OCI-LY3 (cell line): ENCODE results near the gene KIF18A.
"Not testable (repeated sequence)": the region's sequence is repeated elsewhere in the genome, so short reads cannot be mapped to it uniquely, and the experiment has no call there.

Experiments
- H2AFZ ChIP-seq: fragments of 200-600, 300-600 bp; shearing (Covaris generic); 2 replicates; pipeline ENCODE4 v1.6.0; 2014; ENCODE audit warnings: antibody characterized with exemption, low read depth, low read length
- H3K27ac ChIP-seq: fragments of 200-600, 300-600 bp; sonication (generic); 2 replicates; pipeline ENCODE4 v1.5.1; 2014; ENCODE audit warnings: mild to moderate bottlenecking, low read length, moderate library complexity, mixed read lengths
- H3K27me3 ChIP-seq: fragments of 200-600, 300-600 bp; sonication (generic); 2 replicates; pipeline ENCODE4 v1.6.1; 2014; ENCODE audit warnings: low read depth, low read length, mixed read lengths
- H3K36me3 ChIP-seq: fragments of 200-600, 300-600 bp; sonication (generic); replicated peaks from 2 replicates; pipeline ENCODE3; 2014; ENCODE audit warnings: low read depth, low read length, mixed read lengths
- H3K4me1 ChIP-seq: fragments of 300-600, 200-600 bp; sonication (generic); 2 replicates; pipeline ENCODE4 v1.6.1; 2014; ENCODE audit warnings: low read length, mixed read lengths
- H3K4me2 ChIP-seq: fragments of 200-600, 300-600 bp; sonication (generic); 2 replicates; pipeline ENCODE4 v1.6.1; 2014; ENCODE audit warnings: low read length, mixed read lengths
- H3K4me3 ChIP-seq: fragments of 300-600, 200-600 bp; sonication (generic); 2 replicates; pipeline ENCODE4 v1.5.1; 2014; ENCODE audit warnings: antibody characterized with exemption, mild to moderate bottlenecking, low read length, moderate library complexity
- H3K79me2 ChIP-seq: fragments of 300-600, 200-600 bp; shearing (Covaris generic); 2 replicates; pipeline ENCODE4 v1.6.1; 2014; ENCODE audit warnings: mild to moderate bottlenecking, low read length, mixed read lengths
- H3K9ac ChIP-seq: fragments of 300-600, 200-600 bp; shearing (Covaris generic); 2 replicates; pipeline ENCODE4 v1.6.0; 2014; ENCODE audit warnings: mild to moderate bottlenecking, low read length, moderate library complexity
- H3K9me3 ChIP-seq: fragments of 200-600, 300-600 bp; shearing (Covaris generic); 2 replicates; pipeline ENCODE4 v1.6.1; 2014; ENCODE audit warnings: low read length, mixed read lengths; ENCODE audit not compliant: insufficient read depth
- H4K20me1 ChIP-seq: fragments of 200-600, 300-600 bp; sonication (generic); 2 replicates; pipeline ENCODE4 v1.6.1; 2016; ENCODE audit warnings: low read length, mixed read lengths; ENCODE audit not compliant: insufficient read depth
- EZH2phosphoT487 ChIP-seq: fragments of 200-600 bp; shearing (Covaris generic); IDR thresholded peaks from 2 replicates; pipeline ENCODE4 v1.6.1; 2018; ENCODE audit warnings: antibody characterized with exemption, mixed run types, low read depth
- TF ChIP-seq, protein P1 (sequence below): fragments of 200-600, 300-600 bp; sonication (generic); IDR thresholded peaks from 2 replicates; pipeline ENCODE4 v1.5.1; 2014; ENCODE audit warnings: antibody characterized with exemption, low read length, low read depth

KIF18A gene

DNA sequence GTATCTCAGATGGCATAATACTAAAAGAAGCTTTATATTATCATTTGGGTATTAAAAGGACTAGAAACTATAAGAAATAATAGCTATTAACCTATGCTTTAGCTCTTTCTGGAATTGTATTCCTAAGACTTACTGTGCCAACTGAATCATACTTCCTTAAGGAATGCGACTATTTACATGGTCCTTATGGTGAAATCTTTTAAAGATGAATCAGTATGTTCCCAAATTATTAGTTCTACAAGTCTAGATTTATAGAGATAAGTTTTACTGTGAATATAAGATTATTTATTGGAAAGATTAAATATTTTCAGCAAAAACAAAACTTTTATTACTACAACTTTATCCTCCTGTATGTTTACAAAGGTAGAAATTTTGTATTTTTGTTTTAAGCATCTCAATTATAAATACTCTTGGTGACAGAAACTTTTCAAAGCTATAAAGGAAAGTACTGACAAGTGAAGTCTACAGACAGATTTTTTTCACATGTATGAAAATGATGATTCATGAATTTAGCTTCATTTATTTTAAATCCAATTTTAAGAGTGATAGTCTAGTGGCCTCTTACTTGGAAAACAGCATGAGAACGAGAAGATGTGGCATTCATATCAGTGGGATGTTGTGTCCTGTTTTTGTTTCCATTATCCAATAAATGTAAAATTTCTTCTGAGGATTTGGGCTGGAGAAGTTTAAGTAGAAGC is 17.8 kb downstream of the KIF18A start:
- Histone ChIP-seq H3K27ac (no peak overlapping the region), H3K4me2 (no peak overlapping the region), H3K4me1 (no peaks in the 10 kb centered on the region), H3K9ac (no peak overlapping the region), H3K27me3 (no peaks in the 10 kb centered on the region), H3K79me2 (peaks cover 3% of the 10 kb centered on the region; the same call in 1 of the 2 replicates), H4K20me1 (no peaks in the 10 kb centered on the region), H2AFZ (no peak overlapping the region), H3K9me3 (no peaks in the 10 kb centered on the region), H3K4me3 (no peak overlapping the region), H3K36me3 (peaks cover 13% of the 10 kb centered on the region)
- TF ChIP-seq, protein P1, sequence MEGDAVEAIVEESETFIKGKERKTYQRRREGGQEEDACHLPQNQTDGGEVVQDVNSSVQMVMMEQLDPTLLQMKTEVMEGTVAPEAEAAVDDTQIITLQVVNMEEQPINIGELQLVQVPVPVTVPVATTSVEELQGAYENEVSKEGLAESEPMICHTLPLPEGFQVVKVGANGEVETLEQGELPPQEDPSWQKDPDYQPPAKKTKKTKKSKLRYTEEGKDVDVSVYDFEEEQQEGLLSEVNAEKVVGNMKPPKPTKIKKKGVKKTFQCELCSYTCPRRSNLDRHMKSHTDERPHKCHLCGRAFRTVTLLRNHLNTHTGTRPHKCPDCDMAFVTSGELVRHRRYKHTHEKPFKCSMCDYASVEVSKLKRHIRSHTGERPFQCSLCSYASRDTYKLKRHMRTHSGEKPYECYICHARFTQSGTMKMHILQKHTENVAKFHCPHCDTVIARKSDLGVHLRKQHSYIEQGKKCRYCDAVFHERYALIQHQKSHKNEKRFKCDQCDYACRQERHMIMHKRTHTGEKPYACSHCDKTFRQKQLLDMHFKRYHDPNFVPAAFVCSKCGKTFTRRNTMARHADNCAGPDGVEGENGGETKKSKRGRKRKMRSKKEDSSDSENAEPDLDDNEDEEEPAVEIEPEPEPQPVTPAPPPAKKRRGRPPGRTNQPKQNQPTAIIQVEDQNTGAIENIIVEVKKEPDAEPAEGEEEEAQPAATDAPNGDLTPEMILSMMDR, result no peak
- no peak for TF ChIP-seq EZH2phosphoT487

DNA sequence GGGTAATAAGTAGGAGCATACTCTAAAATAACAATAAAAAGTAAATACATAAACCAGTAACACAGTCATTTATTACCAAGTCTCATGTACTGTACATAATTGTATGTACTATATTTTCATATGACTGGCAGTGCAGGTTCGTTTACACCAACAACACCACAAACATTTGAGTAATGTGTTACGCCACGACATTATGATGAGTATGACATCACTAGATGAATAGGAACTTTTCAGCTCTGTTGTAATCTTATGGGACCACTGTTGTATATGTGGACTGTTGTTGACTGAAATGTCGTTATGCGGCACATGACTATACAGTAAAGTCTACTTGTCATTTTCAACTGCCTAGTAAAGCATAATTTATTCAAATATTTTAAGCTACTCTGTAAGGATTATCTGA is 18.6 kb downstream of the KIF18A start:
- Histone ChIP-seq H3K27me3 (no peaks in the 10 kb centered on the region), H2AFZ (no peak overlapping the region), H4K20me1 (no peaks in the 10 kb centered on the region), H3K79me2 (no peaks in the 10 kb centered on the region), H3K36me3 (peaks cover 6% of the 10 kb centered on the region), H3K27ac (no peak overlapping the region), H3K4me3 (no peak overlapping the region), H3K9me3 (no peaks in the 10 kb centered on the region), H3K9ac (no peak overlapping the region), H3K4me1 (no peaks in the 10 kb centered on the region), H3K4me2 (no peak overlapping the region)
- TF ChIP-seq EZH2phosphoT487, result no peak
- TF ChIP-seq, protein P1, result no peak

DNA sequence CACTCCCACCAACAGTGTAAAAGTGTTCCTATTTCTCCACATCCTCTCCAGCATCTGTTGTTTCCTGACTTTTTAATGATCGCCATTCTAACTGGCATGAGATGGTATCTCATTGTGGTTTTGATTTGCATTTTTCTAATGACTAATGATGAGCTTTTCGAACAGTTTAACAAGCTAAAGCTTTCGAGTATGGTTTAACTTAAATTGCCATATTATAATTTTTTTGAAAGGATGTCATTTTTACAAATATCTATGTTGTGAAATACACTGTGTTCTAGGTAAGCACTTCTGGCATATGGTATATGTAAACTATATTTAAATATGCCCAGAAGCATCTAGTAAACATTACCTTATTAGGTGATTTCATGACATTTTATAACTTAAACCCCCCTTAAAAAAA is 20.3 kb downstream of the KIF18A start:
- not testable (repeated sequence) for H3K4me3 ChIP-seq, H3K9me3 ChIP-seq, H3K27me3 ChIP-seq, H2AFZ ChIP-seq, H3K36me3 ChIP-seq, H3K27ac ChIP-seq, H4K20me1 ChIP-seq, H3K79me2 ChIP-seq, H3K4me2 ChIP-seq, H3K4me1 ChIP-seq, H3K9ac ChIP-seq

DNA sequence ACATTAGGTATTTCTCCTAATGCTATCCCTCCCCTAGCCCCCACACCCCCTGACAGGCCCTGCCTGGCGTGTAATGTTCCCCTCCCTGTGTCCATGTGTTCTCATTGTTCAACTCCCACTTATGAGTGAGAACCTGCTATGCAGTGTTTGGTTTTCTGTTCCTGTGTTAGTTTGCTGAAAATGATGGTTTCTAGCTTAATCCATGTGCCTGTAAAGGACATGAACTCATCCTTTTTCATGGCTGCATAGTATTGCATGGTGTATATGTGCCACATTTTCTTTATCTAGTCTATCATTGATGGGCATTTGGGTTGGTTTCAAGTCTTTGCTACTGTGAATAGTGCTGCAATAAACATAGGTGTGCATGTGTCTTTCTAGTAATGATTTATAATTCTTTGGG is 20.8 kb downstream of the KIF18A start:
- H3K36me3 ChIP-seq, H3K4me3 ChIP-seq, H3K4me2 ChIP-seq, H3K4me1 ChIP-seq, H3K27me3 ChIP-seq, H3K9ac ChIP-seq, H2AFZ ChIP-seq, H3K79me2 ChIP-seq, H4K20me1 ChIP-seq, H3K27ac ChIP-seq, H3K9me3 ChIP-seq: not testable (repeated sequence)

DNA sequence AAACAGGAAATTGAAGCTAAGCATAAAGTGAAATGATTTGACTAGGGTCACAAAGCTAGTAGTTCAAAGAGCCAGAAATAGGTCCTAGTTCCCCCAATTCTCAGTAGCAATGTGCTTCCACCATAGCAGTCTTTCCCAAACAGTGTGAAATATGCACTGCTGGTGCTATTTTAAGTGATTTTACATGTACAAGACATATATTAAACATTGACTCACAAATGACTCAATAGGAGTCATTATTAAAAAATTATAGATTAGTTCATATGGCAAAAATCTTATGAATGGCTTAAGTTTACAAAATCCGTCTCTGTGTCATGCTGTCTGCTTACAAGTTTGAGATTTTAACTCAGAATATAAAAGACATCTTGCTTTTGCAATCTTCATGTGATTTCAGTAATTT is 21.4 kb downstream of the KIF18A start:
- H3K36me3 ChIP-seq, result peaks cover 12% of the 10 kb centered on the region
- no peak overlapping the region for H2AFZ ChIP-seq
- H3K4me1 ChIP-seq, result no peaks in the 10 kb centered on the region
- no peaks in the 10 kb centered on the region for H4K20me1 ChIP-seq
- no peaks in the 10 kb centered on the region for H3K27me3 ChIP-seq
- H3K9ac ChIP-seq, result no peak overlapping the region
- H3K79me2 ChIP-seq, result no peaks in the 10 kb centered on the region
- no peak overlapping the region for H3K4me3 ChIP-seq
- H3K4me2 ChIP-seq, result no peak overlapping the region
- TF ChIP-seq, protein P1, result no peak
- no peak for TF ChIP-seq EZH2phosphoT487
- H3K9me3 ChIP-seq, result no peaks in the 10 kb centered on the region
- H3K27ac ChIP-seq, result no peak overlapping the region
